ENCODE measurements around the gene SDS. TPM values are rescaled to one million over a fixed set of nuclear protein-coding genes. Genes with fewer than 3 reads are reported as not detected.

The SDS gene
- total RNA-seq, 1 experiment from 2014 or later: not detected

GRCh38 chr12:113401066-113402000, 2.4 kb downstream of the SDS start:
- Mint-ChIP-seq H3K4me1 (peaks cover 25 to 45% of the 10 kb centered on the region in 2 experiments), H3K4me3 (no peak overlapping the region)
- H3K27me3 ChIP-seq (ENCODE audit: insufficient read depth, low read length): no peaks in the 10 kb centered on the region

More at GRCh38 chr12:113401066-113402000, 2.4 kb downstream of the SDS start:
- no peak overlapping the region for H3K23ac ChIP-seq (ENCODE audit: insufficient read length, low read depth, low read length)
- no peaks in the 10 kb centered on the region for H3K79me2 ChIP-seq (ENCODE audit: insufficient read depth, low read length)
- no peak overlapping the region for H2BK15ac ChIP-seq (ENCODE audit: low read depth, low read length)
- Mint-ChIP-seq H3K9me3 (no peaks in the 10 kb centered on the region), H3K36me3 (ENCODE audit: insufficient read depth in 1 of 3, low read depth in 3 of 3) (no peaks in the 10 kb centered on the region), H3K27ac (no peak overlapping the region), H3K27me3 (ENCODE audit: low read depth) (peaks cover 3% of the 10 kb centered on the region)
- no peak overlapping the region for H2BK12ac ChIP-seq (ENCODE audit: insufficient read length, low read depth, low read length)
- H4K91ac ChIP-seq (ENCODE audit: insufficient read length, low read depth, low read length): no peak overlapping the region
- no peak overlapping the region for H2BK120ac ChIP-seq (ENCODE audit: low read depth, low read length, poor library complexity, severe bottlenecking)
- H3K9ac ChIP-seq (ENCODE audit: extremely low read depth, insufficient read length, low read length): no peak overlapping the region
- no peak overlapping the region for H2BK20ac ChIP-seq (ENCODE audit: low read depth, low read length, poor library complexity, severe bottlenecking)
- no peak overlapping the region for H3K4me2 ChIP-seq (ENCODE audit: insufficient read depth, insufficient read length, low read length)
- no peak overlapping the region for H3K14ac ChIP-seq (ENCODE audit: insufficient read depth, low read length)
- no peaks in the 10 kb centered on the region for H4K20me1 ChIP-seq (ENCODE audit: control insufficient read depth, insufficient read depth, insufficient read length)
- no peaks in the 10 kb centered on the region for H3K9me3 ChIP-seq (ENCODE audit: control insufficient read depth, low read depth, low read length)
- H3K4me1 ChIP-seq (ENCODE audit: insufficient read depth, low read length): no peaks in the 10 kb centered on the region
- H3K27ac ChIP-seq (ENCODE audit: insufficient read length, low read depth, low read length): no peak overlapping the region
- H3K79me1 ChIP-seq (ENCODE audit: insufficient read depth, low read depth, low read length, poor library complexity, severe bottlenecking): no peaks in the 10 kb centered on the region
- no peak overlapping the region for H4K5ac ChIP-seq (ENCODE audit: insufficient read length, low read depth, low read length)
- no CpG with 5 or more reads among the region's 13 CpGs for WGBS (ENCODE audit: extremely low coverage, insufficient read length, low lambda C conversion rate)
- no peak overlapping the region for H2AK5ac ChIP-seq (ENCODE audit: insufficient read length, low read length)
- TF ChIP-seq CTCF (conservative IDR thresholded peaks at IDR 0.05): no peak
- H2BK5ac ChIP-seq (ENCODE audit: insufficient read length, low read length): no peak overlapping the region
- H3K4ac ChIP-seq (ENCODE audit: low read depth, low read length): no peak overlapping the region
- H3K23me2 ChIP-seq (ENCODE audit: insufficient read length, low read depth, low read length, poor library complexity, severe bottlenecking): no peaks in the 10 kb centered on the region
- H2AFZ ChIP-seq (ENCODE audit: low read length): no peak overlapping the region
- H3T11ph ChIP-seq (ENCODE audit: low read length): no peak overlapping the region
- H3K56ac ChIP-seq (ENCODE audit: insufficient read length, low read depth, low read length): no peak overlapping the region
- H3K18ac ChIP-seq (ENCODE audit: insufficient read length, low read depth, low read length): no peak overlapping the region
- no peak for DNase-seq
- H4K8ac ChIP-seq (replicated peaks; ENCODE audit: insufficient read length, low read depth, low read length): no peak overlapping the region
